CD4-positive, alpha-beta T cell treated with Interleukin-6 for 4 hours (primary cell): Measurements from ENCODE around the gene NAB2.
A peak's percentile ranks its signal among the peaks of the same experiment; 100 is the strongest.
"Not testable (repeated sequence)": the region's sequence is repeated elsewhere in the genome, so short reads cannot be mapped to it uniquely, and the experiment has no call there.

Source experiments
- DNase-seq: peaks from one replicate; pipeline ENCODE4 v3.0.0-alpha.2; 2020; ENCODE audit warnings: mixed read lengths

NAB2 gene

DNA sequence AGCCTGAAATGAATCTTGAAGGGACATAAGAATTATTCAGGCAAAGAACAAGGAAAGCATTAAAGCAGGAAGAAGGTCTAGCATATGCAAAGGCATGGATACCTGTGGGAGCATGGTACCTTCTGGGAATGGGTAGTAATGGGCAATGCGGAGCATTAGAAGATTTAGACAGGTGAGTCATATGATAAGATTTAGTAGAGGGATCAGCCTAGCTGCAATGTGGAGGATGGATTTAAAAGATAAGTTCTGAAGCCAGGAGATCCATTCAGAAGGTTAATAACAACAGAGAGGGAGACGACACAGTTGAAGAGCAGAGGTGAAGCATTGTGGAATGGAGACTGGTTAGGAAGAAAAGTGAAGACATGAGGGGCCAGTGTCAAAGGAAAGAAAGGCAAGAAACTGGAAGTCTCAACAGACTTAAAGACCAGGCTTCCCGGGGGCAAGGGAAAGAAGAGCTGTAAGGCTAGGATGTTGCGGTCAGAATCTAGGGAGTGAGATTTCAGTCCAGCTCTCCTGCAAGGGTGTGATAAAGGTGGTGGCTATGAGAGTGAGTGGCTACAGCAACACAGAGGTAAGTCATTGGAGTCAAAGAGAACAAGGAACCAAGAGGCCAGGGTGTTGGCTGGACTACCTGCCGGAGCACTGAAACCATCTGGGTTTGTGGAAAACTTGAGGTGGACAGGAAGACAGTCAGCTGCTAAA lies 27.8 kb downstream of the NAB2 start:
- no peak for DNase-seq

DNA sequence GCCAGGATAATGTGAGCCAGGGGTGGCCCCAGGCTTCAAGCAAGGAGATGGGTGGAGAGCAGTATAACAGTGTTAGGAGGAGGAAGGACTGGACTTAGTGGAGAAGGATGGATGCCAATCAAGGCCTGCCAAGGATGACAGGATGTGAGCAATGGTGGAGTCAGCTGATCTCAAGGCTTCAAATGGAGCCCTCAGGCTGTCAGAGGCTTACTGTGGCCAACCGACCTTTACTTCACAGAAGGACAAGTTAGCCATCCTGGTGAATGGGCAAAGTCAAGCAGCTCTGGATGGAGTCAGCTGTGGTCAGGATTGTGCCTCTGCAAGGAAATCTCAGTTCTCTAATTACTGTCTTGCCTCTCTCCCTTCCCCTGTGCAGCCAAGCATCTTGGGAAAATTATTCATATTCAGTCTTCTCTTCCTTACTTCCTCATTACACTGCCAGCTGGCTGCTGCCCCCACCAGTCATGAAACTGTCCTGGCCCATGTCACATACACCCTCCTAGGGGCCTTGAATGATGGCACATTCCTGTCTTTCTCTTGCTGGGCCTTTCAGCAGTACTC lies 29.9 kb downstream of the NAB2 start:
- DNase-seq: no peak

DNA sequence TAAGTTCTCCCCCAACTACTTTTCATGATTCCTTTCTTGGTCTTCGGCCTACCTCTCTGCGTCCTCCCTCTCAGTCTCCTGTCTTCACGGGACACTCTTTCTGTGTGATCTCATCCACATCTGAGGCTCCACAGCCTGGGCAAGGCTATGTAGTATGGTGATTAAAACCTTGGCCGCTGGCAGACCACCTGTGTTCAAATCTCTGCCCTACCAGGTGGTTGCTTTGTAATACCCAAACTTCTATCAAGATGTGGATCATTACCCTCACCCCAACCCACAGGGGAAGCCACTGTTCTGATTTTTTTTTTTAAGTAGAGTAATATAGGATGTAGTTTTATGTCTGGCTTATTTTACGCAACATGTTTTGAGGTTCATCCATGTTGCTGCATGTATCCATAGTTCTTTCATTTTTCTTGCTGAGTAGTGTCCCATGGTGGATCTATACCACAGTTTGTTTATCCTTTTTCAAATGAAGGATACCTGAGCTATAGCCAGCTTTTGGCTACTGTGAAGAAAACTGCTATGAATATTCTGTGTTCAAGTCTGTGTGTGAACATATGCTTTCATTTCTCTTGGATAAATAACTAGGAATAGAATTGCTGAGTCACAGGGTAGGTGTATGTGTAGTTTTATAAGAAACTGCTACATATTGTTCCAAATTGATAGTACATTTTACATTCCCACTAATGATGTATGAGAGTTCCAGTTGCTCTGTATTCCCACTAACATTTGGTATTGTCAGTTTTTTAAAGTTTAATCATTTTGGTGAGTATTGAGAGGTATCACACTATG lies 30.6 kb downstream of the NAB2 start:
- no peak for DNase-seq

GRCh38 chr12:57120718-57121117 lies 31.8 kb downstream of the NAB2 start:
- not testable (repeated sequence) for DNase-seq

DNA sequence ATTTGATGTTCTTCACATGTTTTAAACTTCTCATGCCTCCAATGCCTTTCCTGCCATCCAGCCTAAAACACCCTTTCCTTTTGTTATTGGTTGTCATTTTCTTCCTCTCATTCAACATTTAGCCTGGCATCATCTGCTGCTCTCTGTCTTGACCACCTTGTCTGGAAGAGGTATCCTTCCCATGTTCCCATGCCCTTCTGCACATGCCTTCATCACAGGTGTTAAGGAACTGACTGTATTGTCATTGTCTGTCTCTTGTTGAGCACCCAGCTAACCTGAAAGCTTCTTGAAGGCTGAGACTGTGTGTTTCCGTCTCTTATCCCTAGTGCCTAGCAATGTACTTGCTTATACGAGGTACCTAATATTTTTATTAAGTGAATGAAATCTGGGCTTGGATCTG lies 34.9 kb downstream of the NAB2 start:
- no peak for DNase-seq

GRCh38 chr12:57124261-57124877 lies 35.5 kb downstream of the NAB2 start:
- peak; percentile 81 for DNase-seq

DNA sequence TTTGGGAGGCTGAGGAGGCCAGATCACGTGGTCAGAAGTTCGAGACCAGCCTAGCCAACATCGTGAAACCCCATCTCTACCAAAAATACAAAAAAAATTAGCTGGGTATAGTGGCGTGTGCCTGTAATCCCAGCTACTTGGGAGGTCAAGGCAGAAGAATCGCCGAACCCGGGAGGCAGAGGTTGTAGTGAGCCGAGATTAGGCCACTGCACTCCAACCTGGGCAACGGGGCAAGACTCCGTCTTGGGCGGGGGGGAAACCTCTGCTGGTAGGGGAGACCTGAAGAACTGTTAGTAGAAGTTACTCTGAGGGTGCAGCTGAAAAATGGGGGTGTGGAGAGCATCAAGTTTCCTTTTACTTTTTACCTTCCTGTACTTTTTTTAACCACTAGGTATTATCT lies 37.1 kb downstream of the NAB2 start:
- no peak for DNase-seq

- DNase-seq: no peak
These were observed 37.6 kb downstream of the NAB2 start for GRCh38 chr12:57126561-57126960.

DNA sequence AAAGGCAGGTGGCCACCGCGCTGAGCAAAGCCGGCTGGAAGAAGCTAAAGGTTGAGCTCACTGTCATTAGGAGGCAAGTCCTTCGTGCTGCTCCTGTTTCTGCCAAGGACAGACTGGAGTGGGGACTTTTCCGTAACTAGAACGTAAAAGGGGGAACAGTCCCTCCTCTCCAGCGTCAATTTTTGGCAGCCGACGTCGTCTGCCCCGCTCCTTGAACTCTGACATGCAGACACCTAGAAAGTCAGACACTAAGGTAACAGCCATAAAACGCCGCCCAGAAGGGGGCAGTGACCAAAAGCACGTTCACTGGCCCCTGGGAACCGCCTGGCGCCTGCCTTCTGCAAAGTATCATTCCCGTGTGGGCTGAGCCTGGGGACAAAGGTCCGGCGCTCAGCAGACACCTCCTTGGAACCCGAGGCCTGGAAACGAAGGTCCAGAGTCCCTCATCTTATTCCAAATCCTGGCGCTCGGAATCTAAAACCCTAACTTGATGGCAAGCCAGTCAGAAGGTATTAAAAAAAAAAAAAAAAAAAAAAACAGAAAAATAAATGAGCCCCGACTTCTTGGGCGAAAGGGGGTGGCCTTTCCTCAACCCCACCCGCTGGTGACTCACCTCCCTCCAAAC lies 38.3 kb downstream of the NAB2 start:
- DNase-seq: peak; percentile 84

DNA sequence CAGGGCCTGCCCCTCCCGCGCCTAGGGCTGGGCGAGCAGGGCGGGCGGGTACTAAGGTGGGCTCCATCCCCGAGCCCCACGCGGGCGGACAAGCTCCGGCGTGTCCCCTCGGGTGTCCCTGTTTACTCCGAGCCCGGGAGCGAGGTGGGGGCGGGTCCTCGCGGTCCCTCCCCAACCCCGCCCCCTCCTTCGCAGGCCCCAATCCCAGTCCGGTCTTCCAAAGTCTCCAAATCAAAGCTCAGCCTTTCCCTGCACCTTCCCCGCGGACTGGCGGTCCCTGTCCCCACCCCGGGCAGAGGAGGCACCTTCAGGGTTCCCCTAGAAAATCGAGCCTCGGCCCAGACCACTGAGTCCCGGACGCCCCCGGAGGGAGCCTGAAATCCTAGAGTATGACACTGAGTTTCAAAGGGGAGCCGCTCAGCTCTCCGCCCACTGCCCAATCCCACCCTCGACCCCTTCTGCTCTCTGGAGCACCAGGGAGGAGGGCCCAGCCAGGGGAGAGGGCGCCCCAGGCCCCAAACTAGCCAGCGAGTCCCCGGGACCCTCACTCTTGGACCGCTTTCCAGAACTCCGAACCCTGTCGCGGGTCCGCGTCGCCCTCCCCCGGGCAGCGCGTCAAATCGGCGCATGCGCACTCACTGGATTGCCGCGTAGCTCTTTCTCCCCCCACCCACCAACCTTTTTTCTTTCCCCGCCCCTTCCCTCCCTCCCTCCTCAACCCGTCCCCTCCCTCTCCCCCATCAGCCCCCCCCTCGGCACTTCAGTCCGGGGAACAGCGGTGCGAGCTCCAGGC lies 39.0 kb downstream of the NAB2 start, which contains the start of gene LRP1:
LRP1 (plus strand) TSS at position 758 of the 793 bp plus-strand sequence. CDS start 482 bp downstream, outside the sequence.
- DNase-seq: peak; percentile 92

- DNase-seq: no peak
These were observed 39.8 kb downstream of the NAB2 start for GRCh38 chr12:57128519-57129247.

GRCh38 chr12:57129321-57129842 lies 40.5 kb downstream of the NAB2 start:
- no peak for DNase-seq

DNA sequence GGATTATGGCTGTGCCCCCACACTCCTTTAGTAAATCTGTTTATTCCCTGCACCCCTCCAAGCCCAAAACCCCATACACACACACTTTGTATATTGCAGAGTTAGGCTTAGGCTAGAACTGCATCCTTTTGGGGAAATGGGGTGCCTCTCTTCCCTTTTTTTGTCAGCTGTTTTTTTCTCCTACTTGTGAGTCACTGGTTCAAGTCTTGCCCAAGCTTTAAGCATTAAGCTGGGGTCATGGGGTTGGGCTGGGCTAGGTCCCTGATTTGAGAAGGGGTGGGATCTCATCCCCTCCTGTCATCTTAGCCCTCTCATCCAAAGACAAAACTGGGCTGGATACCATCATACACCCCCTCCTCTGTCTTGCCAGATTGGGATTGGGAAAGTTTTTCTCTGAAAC lies 41.0 kb downstream of the NAB2 start:
- DNase-seq: no peak

- no peak for DNase-seq
These were observed 42.0 kb downstream of the NAB2 start for GRCh38 chr12:57130941-57131340.

- DNase-seq: no peak
These were observed 43.2 kb downstream of the NAB2 start for GRCh38 chr12:57131896-57132744.

- DNase-seq: no peak
These were observed 44.2 kb downstream of the NAB2 start for GRCh38 chr12:57133013-57133569.

DNA sequence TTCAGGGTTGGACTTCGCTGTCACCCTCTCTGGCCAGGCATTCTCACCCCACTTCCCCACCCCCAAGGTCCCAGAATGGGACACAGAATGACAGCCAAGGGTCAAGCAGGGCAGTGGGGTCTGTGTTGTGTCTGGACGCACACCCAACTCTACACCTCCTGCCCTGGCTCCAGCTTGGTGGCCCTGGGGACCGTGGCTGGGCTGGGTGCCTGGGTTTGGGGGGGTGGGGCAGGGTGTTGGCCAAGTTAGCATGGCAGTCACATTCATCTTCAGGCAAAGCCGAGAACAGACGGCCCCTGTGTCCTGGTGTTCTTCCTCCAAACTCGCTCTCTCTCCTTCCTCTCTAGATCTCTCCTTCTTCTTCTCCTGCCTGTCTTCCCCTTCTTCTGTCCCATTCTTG lies 45.0 kb downstream of the NAB2 start:
- no peak for DNase-seq

DNA sequence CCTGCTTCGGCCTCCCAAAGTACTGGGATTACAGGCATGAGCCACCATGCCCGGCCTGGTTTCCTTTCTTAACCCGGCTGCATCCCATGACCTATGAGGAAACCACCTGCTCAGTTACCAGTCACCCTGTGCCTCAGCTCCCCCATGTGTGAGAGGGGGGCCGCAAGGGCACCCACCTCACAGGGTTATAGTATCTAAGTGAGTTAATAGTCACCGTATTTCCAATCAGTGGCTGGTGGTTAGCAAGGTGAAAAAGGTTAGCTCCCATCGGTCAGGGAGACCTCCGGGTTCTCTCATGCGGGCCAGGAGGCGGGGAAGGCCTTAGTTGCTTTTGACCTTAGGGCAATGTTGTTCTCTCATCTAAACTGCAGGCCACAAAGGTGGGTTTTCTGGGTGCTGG lies 46.0 kb downstream of the NAB2 start:
- no peak for DNase-seq

DNA sequence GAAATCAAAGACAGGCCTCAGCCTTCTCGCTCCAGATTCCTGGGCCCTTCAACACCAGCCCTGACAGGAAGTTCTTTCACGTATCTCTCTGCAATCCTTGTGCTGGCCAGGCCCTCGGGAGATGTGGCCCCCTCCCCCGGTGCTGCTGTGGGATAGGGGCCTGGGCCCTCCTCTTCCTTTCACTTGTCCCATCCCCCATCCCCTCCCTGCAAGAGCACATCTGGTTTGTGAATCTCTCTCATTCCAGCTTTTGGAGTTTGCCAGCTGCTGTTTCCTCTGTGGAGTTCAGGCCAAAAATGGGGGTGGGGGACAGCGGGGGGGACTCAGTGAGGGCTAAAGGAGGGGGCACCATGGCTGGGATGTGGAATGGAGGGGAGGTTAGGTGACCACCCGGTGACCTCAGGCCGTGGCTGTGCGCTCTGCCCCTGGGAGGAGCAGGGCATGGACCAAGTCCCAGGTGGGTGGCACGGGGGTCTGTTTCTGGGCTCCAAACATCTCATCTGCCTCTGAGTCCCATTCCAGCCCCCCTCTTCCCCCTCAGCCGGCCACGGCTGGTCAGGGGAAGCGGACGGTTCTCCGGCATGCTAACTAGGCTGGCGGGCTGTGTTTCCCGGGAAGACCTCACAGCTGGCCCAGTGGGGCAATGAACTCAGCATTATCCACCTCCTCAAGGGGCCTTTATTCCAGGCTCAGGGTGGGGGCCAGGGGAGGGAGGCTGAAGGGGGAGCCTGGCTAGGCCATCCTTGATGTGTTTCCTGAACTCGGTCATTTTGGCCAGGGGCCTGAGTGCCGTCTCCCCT lies 46.8 kb downstream of the NAB2 start:
- DNase-seq: no peak
